ENCODE data around the gene NIP7.

NIP7 gene

DNA sequence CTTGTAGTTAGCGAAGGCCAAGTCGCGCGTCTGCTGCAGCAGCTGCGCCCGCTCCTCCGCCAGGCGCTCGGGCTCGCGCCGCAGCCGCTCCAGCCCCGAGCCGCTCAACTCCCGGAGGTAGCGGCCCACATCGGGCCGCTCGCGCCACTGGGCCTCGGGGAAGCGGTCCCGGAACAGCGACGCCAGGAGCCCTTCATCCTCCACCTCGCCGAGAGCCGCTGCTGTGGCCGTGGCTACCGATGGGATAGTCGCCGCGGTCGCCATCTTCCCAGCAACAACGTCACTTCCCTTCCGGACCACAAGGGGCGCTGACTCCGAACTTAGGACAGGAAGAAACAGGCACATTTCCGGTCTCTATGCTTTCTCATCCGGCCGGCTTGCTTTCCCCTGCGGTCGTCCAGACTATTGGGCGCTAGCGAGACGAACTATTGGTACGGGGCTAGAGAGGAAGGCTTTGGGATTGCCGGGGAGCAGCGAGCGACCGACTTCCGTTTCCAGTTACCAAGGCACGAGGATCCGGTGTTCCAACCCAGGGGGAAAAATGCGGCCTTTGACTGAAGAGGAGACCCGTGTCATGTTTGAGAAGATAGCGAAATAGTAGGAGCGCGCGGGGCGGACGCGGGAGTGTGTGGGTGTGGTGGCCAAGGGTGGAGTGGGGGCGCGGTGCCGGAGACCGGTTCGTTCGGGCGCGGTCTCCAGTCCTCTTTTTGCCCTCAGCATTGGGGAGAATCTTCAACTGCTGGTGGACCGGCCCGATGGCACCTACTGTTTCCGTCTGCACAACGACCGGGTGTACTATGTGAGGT, at the start of gene NIP7, which contains the start of gene COG8:
Gene NIP7, plus strand, starts transcription at position 484 of the 806 bp plus-strand sequence. Its CDS starts 58 bp downstream, at position 542.
Gene COG8, minus strand, starts transcription at position 276 of the 806 bp plus-strand sequence. Its CDS starts 12 bp downstream, at position 264.
- in situ Hi-C loops (cut with MboI; ENCODE audit: low sequenced_read_pairs), result no loop called here

GRCh38 chr16:69291657-69292056, 47.9 kb upstream of the NIP7 start:
- in situ Hi-C loops (cut with MboI; ENCODE audit: low sequenced_read_pairs), result loop anchor here (25.0 kb wide), 1 partner anchor 129 kb away; no protein-coding TSS in a partner anchor

GRCh38 chr16:69293401-69293800, 46.2 kb upstream of the NIP7 start:
- in situ Hi-C loops (cut with MboI; ENCODE audit: low sequenced_read_pairs), result loop anchor here (25.0 kb wide), 1 partner anchor 131 kb away; no protein-coding TSS in a partner anchor

GRCh38 chr16:69294051-69294450, 45.5 kb upstream of the NIP7 start:
- in situ Hi-C loops (cut with MboI; ENCODE audit: low sequenced_read_pairs), result loop anchor here (25.0 kb wide), 1 partner anchor 132 kb away; no protein-coding TSS in a partner anchor

- in situ Hi-C loops (cut with MboI; ENCODE audit: low sequenced_read_pairs), result loop anchor here (25.0 kb wide), 1 partner anchor 134 kb away; no protein-coding TSS in a partner anchor
Observed at GRCh38 chr16:69296771-69297170, 42.8 kb upstream of the NIP7 start.

- in situ Hi-C loops (cut with MboI; ENCODE audit: low sequenced_read_pairs), result loop anchor here (25.0 kb wide), 1 partner anchor 136 kb away; no protein-coding TSS in a partner anchor
Observed at GRCh38 chr16:69298261-69298660, 41.3 kb upstream of the NIP7 start.

DNA sequence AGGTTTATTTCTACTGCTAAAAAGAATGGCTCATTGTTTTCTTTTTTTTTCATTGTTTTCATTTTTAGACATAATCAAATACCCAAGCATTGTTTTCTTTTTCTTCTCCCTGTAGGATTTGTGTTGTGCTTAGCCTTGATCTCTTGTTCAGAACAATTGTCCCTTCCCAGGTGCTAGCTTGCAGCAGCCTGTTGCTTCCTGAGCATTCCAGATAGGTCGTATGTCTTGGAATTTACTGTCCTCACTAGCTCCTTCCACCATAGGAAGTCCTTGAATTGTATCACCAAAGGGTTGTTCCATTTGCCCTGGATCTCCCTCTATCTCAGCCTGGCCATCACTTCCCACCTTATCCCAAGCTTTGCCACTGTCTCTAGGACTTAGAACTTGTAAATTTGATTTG, 38.4 kb upstream of the NIP7 start:
- in situ Hi-C loops (cut with MboI; ENCODE audit: low sequenced_read_pairs), result no loop called here

GRCh38 chr16:69301861-69302260, 37.7 kb upstream of the NIP7 start:
- in situ Hi-C loops (cut with MboI; ENCODE audit: low sequenced_read_pairs), result no loop called here

- in situ Hi-C loops (cut with MboI; ENCODE audit: low sequenced_read_pairs), result no loop called here
Observed at GRCh38 chr16:69302301-69302700, 37.3 kb upstream of the NIP7 start.

DNA sequence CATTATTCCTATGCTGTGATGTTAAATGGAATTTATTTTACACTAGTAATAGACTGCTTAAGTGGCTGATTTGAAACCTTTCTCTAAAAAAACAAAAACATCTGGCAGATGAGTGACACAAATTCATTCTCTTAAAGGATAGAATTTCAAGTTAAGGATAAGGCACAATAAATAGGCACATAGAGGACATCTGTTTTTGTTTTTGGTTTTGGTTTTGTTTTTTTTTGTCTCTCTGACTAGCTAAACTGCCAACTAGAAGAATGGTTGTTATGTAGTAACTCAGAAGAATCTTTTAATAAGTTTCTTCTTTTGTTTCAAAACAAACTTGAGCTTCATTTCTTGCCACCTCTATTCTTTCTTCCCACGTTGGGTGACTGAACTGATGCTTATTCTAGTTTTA, 33.5 kb upstream of the NIP7 start:
- in situ Hi-C loops (cut with MboI; ENCODE audit: low sequenced_read_pairs), result no loop called here

DNA sequence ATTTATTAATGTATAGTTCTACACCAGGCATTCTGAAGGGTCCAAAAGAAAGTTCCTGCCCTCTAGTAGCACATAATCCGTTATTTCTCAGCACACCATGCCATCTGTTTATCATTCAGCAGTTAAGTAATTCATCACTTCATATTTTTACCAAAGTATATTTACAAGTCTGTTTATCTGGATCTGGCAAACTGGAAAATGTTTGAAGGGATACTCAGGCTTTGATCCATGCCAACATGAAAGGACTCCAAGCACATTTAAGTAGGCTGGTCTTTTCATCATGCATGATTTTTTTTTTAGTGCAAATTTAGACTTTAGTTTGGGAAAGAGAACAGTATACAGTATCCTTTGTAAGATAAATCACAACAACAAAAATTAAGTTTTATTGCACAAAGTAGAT, 32.5 kb upstream of the NIP7 start:
- in situ Hi-C loops (cut with MboI; ENCODE audit: low sequenced_read_pairs), result no loop called here

DNA sequence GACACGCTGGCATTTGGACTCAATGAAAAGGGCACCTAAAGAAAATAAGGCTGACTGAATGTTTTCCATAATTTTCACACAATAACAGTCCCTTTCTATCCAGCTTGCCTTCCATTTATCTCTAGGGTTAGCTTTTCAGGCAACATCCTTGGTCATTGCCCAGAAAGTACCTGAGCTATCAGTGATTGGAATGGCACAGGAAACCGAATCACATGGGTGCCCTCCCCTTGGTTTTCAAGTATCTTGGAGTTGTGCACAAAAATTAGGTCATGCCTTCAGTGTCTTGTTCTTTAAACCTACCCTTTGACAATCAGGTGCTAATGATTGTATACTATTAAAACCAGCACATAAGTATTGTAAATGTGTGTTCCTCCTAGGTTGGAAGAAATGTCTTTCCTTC, 31.7 kb upstream of the NIP7 start:
- in situ Hi-C loops (cut with MboI; ENCODE audit: low sequenced_read_pairs), result no loop called here

DNA sequence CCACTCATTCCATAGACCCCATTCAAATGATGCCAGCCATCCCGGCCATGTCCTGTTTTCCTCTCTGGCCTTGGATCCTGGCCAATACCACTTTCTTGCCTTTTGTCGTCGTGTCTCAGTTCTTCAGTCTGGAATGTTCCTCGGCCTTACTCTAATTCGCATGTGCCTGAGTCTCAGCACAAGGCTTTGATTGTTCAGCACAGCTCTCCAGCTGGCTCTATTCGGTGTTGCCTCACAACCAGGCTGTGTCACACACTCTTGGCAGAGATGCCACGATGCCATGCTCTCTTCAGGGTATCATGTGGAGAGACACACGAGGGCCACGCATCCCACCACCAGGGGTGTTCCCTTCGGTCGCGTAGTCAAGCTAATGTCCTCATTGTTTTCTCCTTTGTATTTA, 30.3 kb upstream of the NIP7 start:
- in situ Hi-C loops (cut with MboI; ENCODE audit: low sequenced_read_pairs), result no loop called here

DNA sequence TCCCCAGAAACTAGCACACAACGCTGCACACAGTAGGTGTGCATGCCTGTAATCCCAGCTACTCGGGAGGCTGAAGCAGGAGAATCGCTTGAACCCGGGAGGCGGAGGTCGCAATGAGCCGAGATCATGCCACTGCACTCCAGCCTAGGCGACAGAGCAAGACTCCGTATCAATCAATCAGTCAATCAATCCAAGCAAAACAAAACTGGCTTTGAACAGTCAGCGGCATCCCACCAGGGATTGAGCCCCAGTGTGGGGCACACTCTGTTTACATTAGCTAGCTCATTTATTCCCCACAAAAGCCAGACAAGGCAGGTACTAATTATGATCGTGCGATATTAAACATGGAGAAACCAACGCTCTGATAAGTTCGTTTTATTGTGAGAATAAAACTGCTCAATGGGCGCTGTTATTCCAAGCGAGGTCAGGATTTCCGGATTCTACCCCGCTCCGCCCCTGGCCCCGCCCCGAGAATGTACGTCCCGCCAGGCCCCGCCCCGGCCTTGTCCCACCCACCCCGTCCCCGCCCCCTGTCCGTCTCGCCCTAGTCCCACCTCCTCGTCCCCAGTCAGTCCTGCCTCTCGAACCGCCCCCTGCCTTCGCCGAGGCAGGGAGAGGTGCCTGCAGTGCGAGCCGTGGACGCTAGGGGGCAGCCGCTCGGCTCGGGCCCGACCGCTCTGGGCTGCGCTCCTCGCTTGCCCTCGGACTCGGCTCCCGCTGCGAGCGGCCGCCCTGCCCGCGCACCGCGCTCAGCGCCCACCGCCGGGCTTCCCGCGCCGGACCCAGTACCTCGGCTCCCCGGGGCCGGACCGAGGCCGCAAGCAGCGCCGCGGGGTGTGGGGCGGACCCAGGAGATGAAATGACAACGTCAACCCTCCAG, 28.7 kb upstream of the NIP7 start, which contains the start of gene VPS4A:
Gene VPS4A, plus strand, starts transcription at position 698 of the 880 bp plus-strand sequence. Its CDS starts 162 bp downstream, at position 860.
- in situ Hi-C loops (cut with MboI; ENCODE audit: low sequenced_read_pairs), result no loop called here

GRCh38 chr16:69311533-69312387, 27.8 kb upstream of the NIP7 start:
- in situ Hi-C loops (cut with MboI; ENCODE audit: low sequenced_read_pairs), result no loop called here

DNA sequence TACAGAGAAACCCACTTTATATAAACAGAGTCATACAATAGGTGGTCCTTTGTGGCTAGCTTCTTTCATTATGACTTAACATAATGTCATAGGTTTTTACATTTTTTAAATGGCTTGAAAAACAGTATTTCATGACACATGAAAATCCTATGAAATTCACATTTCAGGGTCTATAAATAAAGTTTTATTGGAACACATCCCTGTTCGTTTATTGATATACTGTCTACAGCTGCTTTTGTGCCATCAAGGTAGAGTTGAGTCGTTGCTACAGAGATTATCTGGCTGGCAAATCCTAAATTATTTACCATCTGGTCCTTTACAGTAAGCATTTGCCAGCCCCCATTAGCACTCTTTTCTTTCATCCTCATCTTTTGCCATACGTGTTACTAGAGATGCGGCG, 26.1 kb upstream of the NIP7 start:
- in situ Hi-C loops (cut with MboI; ENCODE audit: low sequenced_read_pairs), result no loop called here

- in situ Hi-C loops (cut with MboI; ENCODE audit: low sequenced_read_pairs), result no loop called here
Observed at GRCh38 chr16:69314534-69314933, 25.0 kb upstream of the NIP7 start.

DNA sequence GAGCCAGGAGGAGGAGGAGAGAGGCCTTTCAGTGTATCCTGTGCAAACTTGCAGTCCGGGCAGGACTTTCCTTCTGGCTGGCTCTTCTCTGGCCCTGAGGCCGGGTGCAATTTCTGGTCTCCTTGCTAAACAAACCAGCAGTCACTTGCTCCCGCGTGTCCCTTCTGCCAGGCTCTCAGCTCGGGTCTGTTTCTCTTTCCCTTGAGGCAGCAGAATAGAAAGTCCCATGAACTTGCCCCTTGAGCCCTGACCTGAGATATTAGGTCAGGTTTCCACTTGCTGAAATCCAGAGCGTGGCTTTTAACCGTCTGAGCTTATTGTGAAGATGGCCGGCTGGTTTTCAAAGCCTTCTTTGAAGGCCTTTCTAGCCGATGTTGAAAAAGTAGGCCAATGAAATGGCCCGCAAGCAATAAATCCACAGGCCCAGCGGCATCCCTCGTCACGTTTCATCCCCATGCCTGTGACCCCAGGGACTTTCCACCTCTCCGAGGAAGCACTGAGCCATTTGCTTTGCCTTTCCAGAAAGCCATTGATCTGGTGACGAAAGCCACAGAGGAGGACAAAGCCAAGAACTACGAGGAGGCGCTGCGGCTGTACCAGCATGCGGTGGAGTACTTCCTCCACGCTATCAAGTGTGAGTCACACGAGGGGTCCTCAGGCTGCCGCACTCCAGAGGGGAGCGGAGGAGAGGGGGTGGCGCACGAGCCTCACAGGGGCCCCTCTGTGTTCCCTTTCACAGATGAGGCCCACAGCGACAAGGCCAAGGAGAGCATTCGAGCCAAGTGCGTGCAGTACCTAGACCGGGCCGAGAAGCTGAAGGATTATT, 23.9 kb upstream of the NIP7 start:
- in situ Hi-C loops (cut with MboI; ENCODE audit: low sequenced_read_pairs), result no loop called here

DNA sequence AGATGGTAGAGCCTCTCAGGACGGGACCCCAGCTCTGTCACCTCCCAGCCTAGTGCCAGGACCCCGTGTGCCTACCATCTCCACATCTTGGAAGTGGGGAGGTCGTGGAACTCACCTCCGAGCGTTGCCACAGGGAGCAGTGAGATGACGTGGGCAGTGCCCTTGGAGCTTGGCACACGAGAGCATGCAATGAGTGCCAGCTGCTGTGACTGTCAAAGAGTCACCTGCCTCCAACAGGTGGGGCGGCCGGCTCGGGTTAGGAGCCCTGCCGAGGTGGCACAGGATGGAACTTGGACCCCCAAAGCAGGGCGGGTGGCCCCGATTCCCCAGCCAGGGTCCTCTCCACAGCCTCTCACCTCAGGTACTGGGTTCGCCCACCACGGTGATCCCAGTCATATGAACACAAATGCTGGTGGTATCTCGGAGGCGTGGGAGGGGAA, 23.0 kb upstream of the NIP7 start:
- in situ Hi-C loops (cut with MboI; ENCODE audit: low sequenced_read_pairs), result no loop called here
